Lower leg skin (tissue), 3 donors: Measurements from ENCODE around the gene KIF25.

Source experiments
- POLR2A ChIP-seq, 2 donors: fragments of 450-650 bp; IDR thresholded peaks; one replicate each; pipeline ENCODE4 v1.6.1; 2016 to 2017; ENCODE audit warnings: antibody characterized with exemption in 2 of 2, mild to moderate bottlenecking in 1 of 2, moderate library complexity in 1 of 2
- TF ChIP-seq, protein P1 (sequence below), 3 donors: fragments of 450-650 bp; IDR thresholded peaks; one replicate each; pipeline ENCODE4 v1.5.1; 2016; ENCODE audit warnings: antibody characterized with exemption in 3 of 3, mild to moderate bottlenecking in 3 of 3, moderate library complexity in 2 of 3

DNA sequence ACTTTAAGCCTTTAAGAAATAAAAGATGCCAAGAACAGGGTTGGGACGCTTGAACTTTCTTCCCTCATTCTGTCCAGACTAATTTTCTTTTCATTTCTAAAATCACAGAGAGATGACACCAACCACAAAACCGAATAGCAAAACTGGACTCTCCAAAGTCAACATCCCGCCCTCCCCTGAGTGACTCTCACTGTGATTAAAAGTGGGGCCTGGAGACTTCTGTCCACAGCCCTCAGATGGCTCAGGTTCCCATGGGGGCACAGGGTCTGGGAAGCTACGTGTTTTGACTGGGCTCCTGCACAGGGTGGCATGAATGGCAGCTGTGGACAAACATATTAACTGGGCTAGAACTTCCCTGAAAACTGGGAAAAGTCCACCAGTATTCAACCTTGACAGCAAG lies 75.3 kb downstream of the KIF25 start:
- TF ChIP-seq, protein P1, sequence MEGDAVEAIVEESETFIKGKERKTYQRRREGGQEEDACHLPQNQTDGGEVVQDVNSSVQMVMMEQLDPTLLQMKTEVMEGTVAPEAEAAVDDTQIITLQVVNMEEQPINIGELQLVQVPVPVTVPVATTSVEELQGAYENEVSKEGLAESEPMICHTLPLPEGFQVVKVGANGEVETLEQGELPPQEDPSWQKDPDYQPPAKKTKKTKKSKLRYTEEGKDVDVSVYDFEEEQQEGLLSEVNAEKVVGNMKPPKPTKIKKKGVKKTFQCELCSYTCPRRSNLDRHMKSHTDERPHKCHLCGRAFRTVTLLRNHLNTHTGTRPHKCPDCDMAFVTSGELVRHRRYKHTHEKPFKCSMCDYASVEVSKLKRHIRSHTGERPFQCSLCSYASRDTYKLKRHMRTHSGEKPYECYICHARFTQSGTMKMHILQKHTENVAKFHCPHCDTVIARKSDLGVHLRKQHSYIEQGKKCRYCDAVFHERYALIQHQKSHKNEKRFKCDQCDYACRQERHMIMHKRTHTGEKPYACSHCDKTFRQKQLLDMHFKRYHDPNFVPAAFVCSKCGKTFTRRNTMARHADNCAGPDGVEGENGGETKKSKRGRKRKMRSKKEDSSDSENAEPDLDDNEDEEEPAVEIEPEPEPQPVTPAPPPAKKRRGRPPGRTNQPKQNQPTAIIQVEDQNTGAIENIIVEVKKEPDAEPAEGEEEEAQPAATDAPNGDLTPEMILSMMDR (IDR thresholded peaks at IDR 0.05): no peak
- TF ChIP-seq POLR2A (IDR thresholded peaks at IDR 0.05): no peak
